Measurements from ENCODE around the gene SLC9A3.

The SLC9A3 gene

GRCh38 chr5:542319-543311 is 18.4 kb upstream of the SLC9A3 start:
- no peaks in the 10 kb centered on the region for H3K36me3 ChIP-seq (ENCODE audit: control insufficient read depth in 4 of 4, insufficient read depth in 4 of 4, low read length in 3 of 4)
- 93% methylated on average over 32 of the region's 32 CpGs for WGBS (ENCODE audit: insufficient coverage)
- H3K9me3 ChIP-seq (ENCODE audit: control extremely low read depth in 1 of 5, control insufficient read depth in 4 of 5, insufficient read depth in 2 of 5, low read depth in 1 of 5, low read length in 4 of 5), result no peaks in the 10 kb centered on the region
- H3K4me3 ChIP-seq (ENCODE audit: control insufficient read depth in 1 of 7, extremely low read depth in 1 of 7, insufficient read depth in 4 of 7, low read depth in 2 of 7, low read length in 6 of 7), result no peak overlapping the region
- H3K27ac ChIP-seq (ENCODE audit: insufficient read depth in 1 of 2, low read depth in 1 of 2, low read length in 2 of 2, poor library complexity in 1 of 2, severe bottlenecking in 2 of 2), result no peak overlapping the region
- DNase-seq, result no peak
- peaks cover 0 to 15% (median 13%) of the 10 kb centered on the region in 4 experiments for H3K4me1 ChIP-seq (ENCODE audit: control extremely low read depth in 1 of 4, control insufficient read depth in 4 of 4, insufficient read depth in 4 of 4, low read length in 3 of 4)
- POLR2A ChIA-PET, result interaction anchor here (0.5 kb wide), 1 partner anchor 64 kb away, joined by 3 read pairs; no protein-coding TSS in a partner anchor
- peaks cover 0 to 49% (median 9%) of the 10 kb centered on the region in 5 experiments for H3K27me3 ChIP-seq (replicated peaks in 2 of 5; ENCODE audit: control insufficient read depth in 4 of 5, insufficient read depth in 5 of 5, low read length in 4 of 5)
- CTCF ChIA-PET, result interaction anchor here (0.6 to 1.2 kb wide), 3 partner anchors 11 to 82 kb away, joined by 3 to 4 read pairs (median 3); no protein-coding TSS in a partner anchor

- CTCF ChIA-PET, result interaction anchor here (0.6 to 1.2 kb wide), 2 partner anchors 10 to 56 kb away, joined by 3 to 4 read pairs; no protein-coding TSS in a partner anchor
- H3K9me3 ChIP-seq (ENCODE audit: control extremely low read depth in 1 of 5, control insufficient read depth in 4 of 5, insufficient read depth in 2 of 5, low read depth in 1 of 5, low read length in 4 of 5), result no peaks in the 10 kb centered on the region
- WGBS (ENCODE audit: insufficient coverage), result 79% methylated on average over 22 of the region's 24 CpGs
- no peaks in the 10 kb centered on the region for H3K36me3 ChIP-seq (ENCODE audit: control insufficient read depth in 4 of 4, insufficient read depth in 4 of 4, low read length in 3 of 4)
- H3K27ac ChIP-seq (ENCODE audit: insufficient read depth in 1 of 2, low read depth in 1 of 2, low read length in 2 of 2, poor library complexity in 1 of 2, severe bottlenecking in 2 of 2), result no peak overlapping the region
- DNase-seq, result no peak
- H3K4me3 ChIP-seq (ENCODE audit: control insufficient read depth in 1 of 7, extremely low read depth in 1 of 7, insufficient read depth in 4 of 7, low read depth in 2 of 7, low read length in 6 of 7), result no peak overlapping the region
- POLR2A ChIA-PET, result interaction anchor here (0.5 kb wide), 1 partner anchor 65 kb away, joined by 3 read pairs; no protein-coding TSS in a partner anchor
- peaks cover 0 to 15% (median 13%) of the 10 kb centered on the region in 4 experiments for H3K4me1 ChIP-seq (ENCODE audit: control extremely low read depth in 1 of 4, control insufficient read depth in 4 of 4, insufficient read depth in 4 of 4, low read length in 3 of 4)
- peaks cover 0 to 49% (median 9%) of the 10 kb centered on the region in 5 experiments for H3K27me3 ChIP-seq (replicated peaks in 2 of 5; ENCODE audit: control insufficient read depth in 4 of 5, insufficient read depth in 5 of 5, low read length in 4 of 5)
Measured at GRCh38 chr5:541539-542318, 17.5 kb upstream of the SLC9A3 start.

GRCh38 chr5:540906-541538 is 16.8 kb upstream of the SLC9A3 start:
- DNase-seq, result no peak
- peaks cover 0 to 15% (median 13%) of the 10 kb centered on the region in 4 experiments for H3K4me1 ChIP-seq (ENCODE audit: control extremely low read depth in 1 of 4, control insufficient read depth in 4 of 4, insufficient read depth in 4 of 4, low read length in 3 of 4)
- H3K36me3 ChIP-seq (ENCODE audit: control insufficient read depth in 4 of 4, insufficient read depth in 4 of 4, low read length in 3 of 4), result no peaks in the 10 kb centered on the region
- no peak overlapping the region for H3K4me3 ChIP-seq (ENCODE audit: control insufficient read depth in 1 of 7, extremely low read depth in 1 of 7, insufficient read depth in 4 of 7, low read depth in 2 of 7, low read length in 6 of 7)
- H3K27ac ChIP-seq (ENCODE audit: insufficient read depth in 1 of 2, low read depth in 1 of 2, low read length in 2 of 2, poor library complexity in 1 of 2, severe bottlenecking in 2 of 2), result no peak overlapping the region
- POLR2A ChIA-PET, result no interaction called here
- H3K9me3 ChIP-seq (ENCODE audit: control extremely low read depth in 1 of 5, control insufficient read depth in 4 of 5, insufficient read depth in 2 of 5, low read depth in 1 of 5, low read length in 4 of 5), result no peaks in the 10 kb centered on the region
- WGBS (ENCODE audit: insufficient coverage), result 89% methylated on average over 14 of the region's 17 CpGs
- peaks cover 0 to 55% (median 11%) of the 10 kb centered on the region in 5 experiments for H3K27me3 ChIP-seq (replicated peaks in 2 of 5; ENCODE audit: control insufficient read depth in 4 of 5, insufficient read depth in 5 of 5, low read length in 4 of 5)
- CTCF ChIA-PET, result interaction anchor here (0.9 kb wide), 1 partner anchor 13 kb away, joined by 3 read pairs; no protein-coding TSS in a partner anchor

- Histone ChIP-seq H3K9me3 (ENCODE audit: control extremely low read depth in 1 of 5, control insufficient read depth in 4 of 5, insufficient read depth in 2 of 5, low read depth in 1 of 5, low read length in 4 of 5) (no peaks in the 10 kb centered on the region), H3K4me1 (ENCODE audit: control extremely low read depth in 1 of 4, control insufficient read depth in 4 of 4, insufficient read depth in 4 of 4, low read length in 3 of 4) (peaks cover 0 to 15% (median 13%) of the 10 kb centered on the region in 4 experiments), H3K27me3 (replicated peaks in 2 of 5; ENCODE audit: control insufficient read depth in 4 of 5, insufficient read depth in 5 of 5, low read length in 4 of 5) (peaks cover 0 to 61% (median 10%) of the 10 kb centered on the region in 5 experiments), H3K4me3 (ENCODE audit: control insufficient read depth in 1 of 7, extremely low read depth in 1 of 7, insufficient read depth in 4 of 7, low read depth in 2 of 7, low read length in 6 of 7) (no peak overlapping the region), H3K27ac (ENCODE audit: insufficient read depth in 1 of 2, low read depth in 1 of 2, low read length in 2 of 2, poor library complexity in 1 of 2, severe bottlenecking in 2 of 2) (no peak overlapping the region), H3K36me3 (ENCODE audit: control insufficient read depth in 4 of 4, insufficient read depth in 4 of 4, low read length in 3 of 4) (no peaks in the 10 kb centered on the region)
- POLR2A ChIA-PET, result no interaction called here
- DNase-seq, result no peak
- CTCF ChIA-PET, result interaction anchor here (0.9 to 1.5 kb wide), 2 partner anchors 13 to 15 kb away, joined by 3 to 4 read pairs; no protein-coding TSS in a partner anchor
- WGBS (ENCODE audit: insufficient coverage), result 66% methylated on average over 17 of the region's 23 CpGs
Measured at GRCh38 chr5:540071-540905, 16.0 kb upstream of the SLC9A3 start.

GRCh38 chr5:539469-540070 is 15.3 kb upstream of the SLC9A3 start:
- Histone ChIP-seq H3K36me3 (ENCODE audit: control insufficient read depth in 4 of 4, insufficient read depth in 4 of 4, low read length in 3 of 4) (no peaks in the 10 kb centered on the region), H3K27me3 (replicated peaks in 2 of 5; ENCODE audit: control insufficient read depth in 4 of 5, insufficient read depth in 5 of 5, low read length in 4 of 5) (peaks cover 0 to 68% (median 11%) of the 10 kb centered on the region in 5 experiments), H3K4me3 (ENCODE audit: control insufficient read depth in 1 of 7, extremely low read depth in 1 of 7, insufficient read depth in 4 of 7, low read depth in 2 of 7, low read length in 6 of 7) (no peak overlapping the region), H3K9me3 (ENCODE audit: control extremely low read depth in 1 of 5, control insufficient read depth in 4 of 5, insufficient read depth in 2 of 5, low read depth in 1 of 5, low read length in 4 of 5) (no peaks in the 10 kb centered on the region), H3K27ac (ENCODE audit: insufficient read depth in 1 of 2, low read depth in 1 of 2, low read length in 2 of 2, poor library complexity in 1 of 2, severe bottlenecking in 2 of 2) (no peak overlapping the region), H3K4me1 (ENCODE audit: control extremely low read depth in 1 of 4, control insufficient read depth in 4 of 4, insufficient read depth in 4 of 4, low read length in 3 of 4) (peaks cover 0 to 12% (median 11%) of the 10 kb centered on the region in 4 experiments)
- ChIA-PET POLR2A (interaction anchor here (0.6 kb wide), 1 partner anchor 17 kb away, joined by 3 read pairs; no protein-coding TSS in a partner anchor), CTCF (interaction anchor here (1.5 kb wide), 1 partner anchor 14 kb away, joined by 4 read pairs; no protein-coding TSS in a partner anchor)
- DNase-seq, result no peak
- 55% methylated on average over 25 of the region's 25 CpGs for WGBS (ENCODE audit: insufficient coverage)
